Measurements from ENCODE around the gene KRT73. TPM values are rescaled to one million over a fixed set of nuclear protein-coding genes. Genes with fewer than 3 reads are reported as not detected.

KRT73 gene
- total RNA-seq, 1 donor from 2014 or later = not detected

GRCh38 chr12:52628841-52629240 is 10.5 kb upstream of the KRT73 start:
- intact Hi-C loops (cut with DNase I) = no loop called here
- ATAC-seq (no peak), DNase-seq (ENCODE audit: low spot score) (no peak)

GRCh38 chr12:52628111-52628507 is 9.8 kb upstream of the KRT73 start:
- intact Hi-C loops (cut with DNase I) = no loop called here
- no peak for DNase-seq (ENCODE audit: low spot score)

GRCh38 chr12:52627395-52628110 is 9.2 kb upstream of the KRT73 start:
- ATAC-seq = no peak
- no peak for DNase-seq (ENCODE audit: low spot score)
- intact Hi-C loops (cut with DNase I) = no loop called here

More at GRCh38 chr12:52628111-52628507, 9.8 kb upstream of the KRT73 start:
- no peak for ATAC-seq

- DNase-seq (ENCODE audit: low spot score) = no peak
- intact Hi-C loops (cut with DNase I) = no loop called here
- ATAC-seq = no peak
These were observed 4.0 kb upstream of the KRT73 start for GRCh38 chr12:52622349-52622748.

GRCh38 chr12:52618866-52619265 is 507 bp upstream of the KRT73 start:
- ATAC-seq (no peak), DNase-seq (ENCODE audit: low spot score) (no peak)
- intact Hi-C loops (cut with DNase I) = no loop called here

- no peak for ATAC-seq
- intact Hi-C loops (cut with DNase I) = no loop called here
- DNase-seq (ENCODE audit: low spot score) = no peak
These were observed 965 bp downstream of the KRT73 start for GRCh38 chr12:52617403-52617785.

GRCh38 chr12:52616680-52617402 is 1.5 kb downstream of the KRT73 start:
- ATAC-seq (no peak), DNase-seq (ENCODE audit: low spot score) (no peak)
- intact Hi-C loops (cut with DNase I) = no loop called here

GRCh38 chr12:52615912-52616311 is 2.4 kb downstream of the KRT73 start:
- no peak for ATAC-seq
- intact Hi-C loops (cut with DNase I) = no loop called here
- no peak for DNase-seq (ENCODE audit: low spot score)

- no peak for DNase-seq (ENCODE audit: low spot score)
- ATAC-seq = no peak
- intact Hi-C loops (cut with DNase I) = no loop called here
These were observed 3.0 kb downstream of the KRT73 start for GRCh38 chr12:52615208-52615868.

- DNase-seq (ENCODE audit: low spot score) (no peak), ATAC-seq (no peak)
- intact Hi-C loops (cut with DNase I) = no loop called here
These were observed 3.8 kb downstream of the KRT73 start for GRCh38 chr12:52614381-52615207.

- intact Hi-C loops (cut with DNase I) = no loop called here
- DNase-seq (ENCODE audit: low spot score) (no peak), ATAC-seq (no peak)
These were observed 4.9 kb downstream of the KRT73 start for GRCh38 chr12:52613384-52614030.

GRCh38 chr12:52612431-52613383 is 5.7 kb downstream of the KRT73 start:
- intact Hi-C loops (cut with DNase I) = no loop called here
- DNase-seq (ENCODE audit: low spot score) (no peak), ATAC-seq (no peak)

- DNase-seq (ENCODE audit: low spot score) = no peak
- intact Hi-C loops (cut with DNase I) = no loop called here
- no peak for ATAC-seq
These were observed 7.3 kb downstream of the KRT73 start for GRCh38 chr12:52611080-52611468.

- intact Hi-C loops (cut with DNase I) = no loop called here
- DNase-seq (ENCODE audit: low spot score) = no peak
- no peak for ATAC-seq
These were observed 9.3 kb downstream of the KRT73 start for GRCh38 chr12:52608826-52609630.

GRCh38 chr12:52608161-52608560 is 10.2 kb downstream of the KRT73 start:
- DNase-seq (ENCODE audit: low spot score) (no peak), ATAC-seq (no peak)
- intact Hi-C loops (cut with DNase I) = no loop called here

GRCh38 chr12:52607314-52607713 is 11.0 kb downstream of the KRT73 start:
- ATAC-seq = no peak
- intact Hi-C loops (cut with DNase I) = no loop called here
- no peak for DNase-seq (ENCODE audit: low spot score)

GRCh38 chr12:52606581-52607218 is 11.7 kb downstream of the KRT73 start:
- DNase-seq (ENCODE audit: low spot score) (no peak), ATAC-seq (no peak)
- intact Hi-C loops (cut with DNase I) = no loop called here
